UCSD-AML1 (cell line): Measurements from ENCODE around the gene SRD5A1.

Source experiments
- DNase-seq: peaks from one replicate; lab custom pipeline; 2025; ENCODE audit not compliant: unreplicated experiment; lab: John Stamatoyannopoulos, UW

Gene SRD5A1

DNA sequence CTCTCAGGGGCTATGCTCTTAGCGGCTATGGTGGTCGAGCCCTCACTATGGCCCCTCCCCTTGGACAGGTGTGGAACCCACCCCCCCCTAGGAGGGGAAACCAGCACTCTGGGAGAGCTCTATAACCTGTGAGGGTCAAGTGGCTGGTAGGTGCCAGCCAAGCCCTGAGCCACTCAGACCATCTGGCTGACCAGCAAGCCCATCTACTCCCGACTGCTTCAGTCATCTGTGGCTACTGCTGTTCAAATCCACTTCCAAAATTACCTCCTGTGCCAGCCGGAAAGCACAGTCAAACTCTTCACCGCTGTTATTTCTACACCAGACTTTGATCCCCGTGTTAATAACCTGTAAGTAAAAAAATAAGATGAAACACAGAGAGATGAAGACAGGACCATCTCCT is 28.9 kb upstream of the SRD5A1 start:
- no peak for DNase-seq

DNA sequence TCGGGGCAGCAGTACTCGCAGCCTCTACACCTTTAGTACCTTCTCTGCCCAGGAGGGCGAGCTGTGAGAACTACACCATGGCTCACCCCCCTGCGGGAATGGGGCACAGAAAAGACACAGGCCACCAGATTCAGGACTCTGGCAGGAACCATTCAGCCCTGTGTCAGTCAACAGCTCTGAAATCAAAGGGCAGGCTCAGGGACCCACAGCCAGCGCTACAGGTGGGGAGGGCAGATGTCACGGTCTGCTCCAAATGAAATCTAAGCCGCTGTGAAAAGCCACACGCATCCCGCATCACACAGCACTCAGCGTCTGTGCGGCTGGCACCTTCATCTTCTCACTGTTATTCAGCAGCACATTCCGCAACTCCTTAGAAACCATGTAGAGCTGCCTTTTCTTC is 28.3 kb upstream of the SRD5A1 start:
- DNase-seq = no peak

DNA sequence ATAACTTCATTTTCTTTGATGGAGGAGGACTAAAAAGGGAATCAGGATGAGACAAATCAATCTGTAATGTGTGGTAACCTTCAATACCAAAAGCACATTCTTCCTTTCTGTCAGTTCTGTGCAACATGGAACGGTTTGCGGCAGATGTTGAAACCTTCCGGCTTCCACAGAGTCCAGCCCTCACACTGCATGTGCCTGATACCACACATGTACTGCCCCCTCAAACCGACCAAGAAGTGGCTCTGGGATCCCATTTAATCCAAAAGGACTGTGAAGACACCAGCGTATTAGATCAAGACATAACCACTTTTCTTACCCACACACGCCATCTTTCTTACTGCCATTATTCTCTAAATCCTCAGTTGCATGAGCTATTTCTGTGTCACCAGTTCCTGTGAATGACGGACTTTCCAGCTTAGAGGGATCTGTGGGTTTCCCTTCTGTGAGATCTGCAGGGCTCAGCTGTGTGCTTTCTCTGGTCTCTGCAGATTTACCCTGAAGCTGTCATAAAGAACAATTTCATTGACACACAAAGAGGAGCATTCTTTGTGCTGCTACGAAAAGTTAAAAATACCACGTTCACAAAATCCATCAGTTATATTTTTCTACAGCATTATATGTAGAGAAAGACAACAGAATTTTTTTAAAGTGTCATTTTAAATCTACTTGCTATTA is 26.2 kb upstream of the SRD5A1 start:
- DNase-seq = no peak

DNA sequence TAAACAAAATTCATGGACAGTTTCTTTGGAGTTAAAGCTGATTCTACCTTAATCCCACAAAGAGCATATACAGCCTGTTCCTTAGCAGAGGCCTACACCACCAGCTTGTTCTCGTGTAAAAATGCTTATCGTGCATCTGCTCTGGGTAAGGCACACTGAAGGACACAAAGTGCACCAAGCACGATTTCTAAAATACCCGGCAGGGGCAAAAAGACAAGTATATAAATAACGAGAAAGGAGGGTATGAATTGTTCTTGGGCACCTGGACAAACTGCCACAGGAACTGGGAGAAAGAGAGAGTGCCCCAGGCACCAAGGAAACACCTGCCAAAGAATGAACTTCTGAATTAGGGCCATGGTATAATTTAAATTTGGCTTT is 25.7 kb upstream of the SRD5A1 start:
- DNase-seq = no peak

DNA sequence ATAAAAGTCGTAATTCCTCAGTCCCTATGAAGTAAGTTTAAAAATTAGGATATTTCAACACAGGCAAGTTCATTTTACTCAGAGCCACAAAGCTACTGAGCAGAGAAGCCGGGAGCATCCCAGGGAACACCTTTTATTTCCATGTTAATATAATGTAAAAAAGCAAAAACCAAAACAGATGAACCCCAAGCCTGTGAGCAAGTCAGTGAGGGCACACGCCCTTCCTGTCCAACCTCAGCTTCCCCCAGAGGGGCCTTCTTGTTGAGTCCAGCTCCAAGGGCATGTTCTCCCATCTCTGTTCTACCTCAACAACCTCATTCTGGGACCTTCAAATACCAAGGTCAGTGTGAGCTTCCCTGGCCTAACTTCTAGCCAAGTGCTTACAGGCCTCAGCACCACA is 25.2 kb upstream of the SRD5A1 start:
- DNase-seq = no peak

DNA sequence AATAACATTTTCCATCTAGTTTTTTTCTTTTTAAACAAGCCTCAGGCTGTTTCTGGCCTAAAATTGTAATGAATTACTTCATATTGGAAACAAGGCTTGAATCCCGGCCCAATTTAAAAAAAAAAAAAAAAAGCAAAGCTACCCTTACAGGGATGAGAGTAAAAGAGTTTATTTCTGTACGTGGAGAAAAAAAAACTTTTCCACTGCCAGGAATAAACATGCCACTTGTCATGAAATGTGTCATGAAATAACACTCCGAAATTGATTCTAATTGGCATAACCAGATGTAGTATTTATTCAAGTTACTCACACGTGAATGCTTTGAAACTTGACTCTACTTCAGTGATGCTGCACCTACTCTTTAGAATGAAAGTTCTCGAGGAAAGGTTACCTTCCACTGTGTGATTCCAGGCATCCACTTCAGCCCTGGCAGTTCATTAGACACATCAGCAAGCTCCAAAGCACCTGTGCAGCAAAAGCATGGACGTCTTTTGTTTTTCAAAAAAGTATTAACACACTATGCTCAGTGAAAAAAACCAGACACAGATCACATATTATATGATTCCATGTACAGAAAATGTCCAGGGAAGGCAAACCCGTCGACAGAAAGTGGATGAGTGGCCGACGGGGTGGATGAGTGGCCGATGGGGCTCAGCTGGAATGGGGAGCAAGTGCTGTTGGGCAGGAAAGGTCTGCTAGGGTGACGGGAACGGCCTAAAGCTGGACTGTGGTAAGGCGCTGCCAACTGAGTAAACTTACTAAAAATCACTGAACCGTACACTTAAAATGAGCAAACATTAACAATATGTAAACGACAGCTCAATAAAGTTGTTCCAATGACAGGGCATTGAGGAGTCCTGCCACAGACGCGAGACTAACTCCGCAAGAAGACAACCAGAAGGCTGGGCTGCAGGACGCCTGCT is 21.6 kb upstream of the SRD5A1 start:
- no peak for DNase-seq

DNA sequence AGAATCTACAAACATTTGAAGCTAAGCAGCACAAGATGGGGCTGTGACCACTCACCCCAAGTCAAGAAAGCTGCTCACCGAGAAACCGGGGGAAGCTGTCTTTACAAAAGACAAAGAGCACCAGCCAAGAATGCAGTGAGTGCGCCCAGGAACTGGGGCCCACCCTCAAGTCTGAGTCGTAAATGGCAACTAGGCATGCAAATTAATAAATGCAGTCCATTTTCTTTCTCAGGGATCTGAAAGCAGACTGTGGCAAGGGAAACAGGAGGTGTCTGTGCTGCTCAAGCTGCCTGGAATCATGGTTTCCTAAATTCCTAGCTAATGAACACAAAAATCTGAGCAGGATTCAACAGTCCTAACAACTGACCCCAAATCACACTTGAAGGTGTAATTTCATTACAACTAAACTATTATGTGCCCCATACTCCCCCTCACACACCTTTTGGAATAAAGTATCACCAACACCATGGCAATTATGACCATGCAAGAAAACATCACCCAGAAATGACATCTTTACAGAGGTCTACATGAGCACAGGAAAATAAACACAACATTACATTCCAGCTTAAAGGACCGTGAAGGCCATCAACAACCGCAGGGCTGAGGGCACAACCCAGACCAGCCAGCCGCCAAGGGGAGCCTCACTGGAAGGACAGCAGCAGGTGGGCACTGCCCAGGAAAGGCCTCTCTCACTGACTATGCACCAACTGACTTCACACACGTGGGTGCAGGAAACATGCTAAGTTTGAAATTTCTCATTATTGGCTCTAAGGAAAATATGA is 18.0 kb upstream of the SRD5A1 start:
- DNase-seq = no peak

DNA sequence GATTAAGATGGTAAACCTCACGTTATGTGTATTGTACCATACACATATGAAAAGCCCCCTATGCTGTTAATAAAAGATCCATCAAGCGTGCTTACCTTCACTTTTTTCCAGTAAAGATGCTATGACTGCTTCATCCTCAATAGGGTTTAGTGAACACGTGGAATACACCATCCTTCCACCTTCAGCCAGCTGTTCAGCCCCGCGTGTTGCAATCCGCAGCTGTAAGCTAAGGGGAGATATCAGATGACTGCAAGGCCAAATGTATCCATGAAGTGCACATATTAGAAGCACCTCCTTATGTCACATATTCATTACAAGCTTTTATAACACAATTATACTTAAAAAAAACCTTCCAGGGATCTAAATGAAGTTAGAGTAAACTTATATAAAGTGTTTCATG is 16.6 kb upstream of the SRD5A1 start:
- DNase-seq = no peak

DNA sequence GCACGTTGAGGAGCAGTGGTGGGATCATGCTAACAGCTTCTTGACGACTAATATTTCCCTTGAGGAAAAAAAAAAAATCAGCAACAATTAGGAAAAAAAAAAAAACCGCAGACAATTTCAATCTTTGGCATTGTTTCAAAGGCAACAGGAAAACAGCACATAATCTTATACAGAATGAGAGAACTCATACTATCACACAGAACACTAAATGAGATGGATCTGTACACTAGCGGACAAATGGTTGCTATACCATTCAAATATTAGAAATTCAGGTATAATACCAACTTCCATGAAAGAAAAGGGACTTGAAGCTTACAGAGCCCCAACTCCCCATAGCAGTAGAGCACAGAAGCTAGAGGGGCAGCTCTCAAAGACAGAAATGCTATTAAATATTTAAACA is 10.0 kb upstream of the SRD5A1 start:
- no peak for DNase-seq

DNA sequence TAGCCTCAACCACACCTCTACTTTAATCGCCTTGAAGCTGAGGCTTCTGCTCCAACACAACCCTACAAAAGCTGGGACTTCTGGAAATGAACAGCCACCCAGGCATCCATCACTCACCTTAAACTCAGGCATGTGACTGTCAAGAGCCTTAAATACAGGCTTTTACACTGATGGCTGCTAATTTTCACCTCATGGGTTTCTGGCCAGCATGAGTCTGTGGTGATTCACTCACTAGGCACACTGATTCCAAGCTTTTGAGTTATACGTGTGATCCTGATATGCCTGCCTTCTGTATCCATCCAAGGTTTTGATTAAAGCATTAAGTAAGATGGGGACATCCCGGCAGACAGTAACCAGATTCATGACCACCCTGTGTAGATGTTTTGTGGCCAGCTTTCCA is 9.3 kb upstream of the SRD5A1 start:
- DNase-seq = no peak

DNA sequence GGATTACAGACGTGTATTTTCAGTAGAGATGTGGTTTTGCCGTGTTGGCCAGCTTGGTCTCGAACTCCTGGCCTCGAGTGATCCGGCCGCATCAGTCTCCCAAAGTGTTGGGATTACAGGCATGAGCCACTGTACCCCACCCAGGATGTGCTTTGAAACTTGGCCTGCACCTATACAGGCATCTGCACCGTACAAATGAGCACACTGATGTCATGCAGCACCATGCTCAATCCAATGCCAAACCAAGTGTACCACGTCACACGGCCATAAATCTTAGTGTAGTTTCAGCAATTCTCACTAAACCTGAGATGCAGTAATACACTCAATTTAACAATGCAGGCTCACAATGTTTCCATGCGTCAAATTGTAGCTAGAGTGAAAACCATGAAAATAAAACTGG is 6.7 kb upstream of the SRD5A1 start:
- no peak for DNase-seq

DNA sequence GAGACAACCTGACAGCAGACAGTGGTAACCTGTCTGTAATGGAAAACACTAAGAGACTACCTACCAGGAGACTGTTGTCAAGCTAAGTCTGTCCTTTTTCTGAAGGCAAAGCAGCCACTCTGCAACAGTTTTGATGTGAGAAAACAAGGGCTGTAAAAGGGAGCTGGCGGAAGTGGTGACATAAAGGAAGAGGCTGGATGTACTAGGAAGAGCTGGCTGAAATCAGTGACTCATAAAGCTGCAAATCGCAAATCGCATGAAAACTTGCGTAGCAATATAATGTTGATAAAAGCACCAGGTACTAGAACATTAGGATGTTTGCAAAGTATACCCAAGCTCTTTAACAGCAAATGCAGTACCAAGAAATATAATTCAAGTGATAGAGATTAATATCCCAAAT is 1.8 kb upstream of the SRD5A1 start:
- no peak for DNase-seq

DNA sequence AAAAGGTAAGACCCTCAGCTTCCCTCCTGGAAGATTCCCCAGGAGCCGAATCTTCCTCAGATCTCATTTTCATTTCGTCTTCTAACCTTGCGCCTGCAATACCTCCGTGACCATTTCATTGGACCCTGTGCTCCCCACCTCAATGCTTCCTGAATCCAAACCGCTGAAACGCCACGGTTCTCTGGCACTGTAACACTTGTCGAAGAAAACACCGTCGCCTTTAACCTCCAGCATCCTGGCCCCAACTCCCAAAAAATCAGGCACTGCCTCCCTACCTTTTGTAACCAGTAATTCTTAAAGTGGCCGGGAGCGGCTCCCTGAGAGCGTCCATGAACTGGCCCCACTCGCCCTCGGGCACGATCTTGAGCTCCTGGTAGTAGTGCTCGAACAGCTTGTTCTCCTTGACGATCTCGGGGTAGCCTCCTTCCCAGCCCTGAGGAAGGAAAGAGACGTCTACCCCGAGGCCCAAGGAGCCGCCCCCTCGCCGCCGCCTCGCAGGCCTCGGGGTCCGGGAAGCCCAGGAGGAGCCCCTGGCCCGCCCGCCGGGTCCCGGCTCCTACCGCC is 834 bp upstream of the SRD5A1 start:
- no peak for DNase-seq

DNA sequence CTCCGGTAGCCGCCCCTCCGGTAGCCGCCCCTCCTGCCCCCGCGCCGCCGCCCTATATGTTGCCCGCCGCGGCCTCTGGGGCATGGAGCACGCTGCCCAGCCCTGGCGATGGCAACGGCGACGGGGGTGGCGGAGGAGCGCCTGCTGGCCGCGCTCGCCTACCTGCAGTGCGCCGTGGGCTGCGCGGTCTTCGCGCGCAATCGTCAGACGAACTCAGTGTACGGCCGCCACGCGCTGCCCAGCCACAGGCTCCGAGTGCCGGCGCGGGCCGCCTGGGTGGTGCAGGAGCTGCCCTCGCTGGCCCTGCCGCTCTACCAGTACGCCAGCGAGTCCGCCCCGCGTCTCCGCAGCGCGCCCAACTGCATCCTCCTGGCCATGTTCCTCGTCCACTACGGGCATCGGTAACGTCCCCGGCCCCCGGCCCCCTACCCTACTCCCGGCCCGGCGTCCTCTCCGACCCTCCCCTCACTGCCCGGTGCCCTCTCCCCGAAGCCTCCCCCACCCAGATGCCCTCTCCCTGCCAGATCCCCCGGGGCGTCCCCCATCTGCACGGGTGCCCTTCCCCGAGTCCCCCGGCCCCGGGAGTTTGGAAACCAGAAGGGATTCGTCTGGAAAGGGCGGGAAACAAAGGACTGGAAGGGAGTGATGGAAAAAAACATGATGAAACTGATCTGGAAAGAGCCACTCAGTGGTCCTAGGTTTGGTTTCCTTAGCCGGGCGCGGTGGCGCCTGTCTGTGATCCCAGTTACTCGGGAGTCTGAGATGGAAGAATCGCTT is 417 bp downstream of the SRD5A1 start:
- peak; percentile 37 for DNase-seq

DNA sequence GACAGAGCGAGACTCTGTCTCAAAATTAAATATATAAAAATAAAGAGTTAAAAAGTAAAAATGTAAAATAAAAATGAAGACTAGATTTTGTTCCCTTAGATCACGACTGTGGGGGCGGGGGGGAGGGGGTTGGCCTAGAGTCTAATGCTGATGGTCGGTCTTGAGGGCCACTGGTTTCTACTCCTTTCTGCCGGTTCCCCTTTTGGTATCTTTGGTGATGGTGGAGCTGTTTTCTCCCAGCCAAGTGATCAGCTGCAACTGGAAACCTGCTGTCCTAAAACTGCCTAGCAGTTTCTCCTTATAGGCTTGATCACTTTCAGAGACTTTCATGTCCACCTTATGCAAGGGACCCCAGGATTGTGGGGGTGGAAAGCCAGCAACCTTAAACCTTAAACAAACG is 1.1 kb downstream of the SRD5A1 start:
- no peak for DNase-seq

DNA sequence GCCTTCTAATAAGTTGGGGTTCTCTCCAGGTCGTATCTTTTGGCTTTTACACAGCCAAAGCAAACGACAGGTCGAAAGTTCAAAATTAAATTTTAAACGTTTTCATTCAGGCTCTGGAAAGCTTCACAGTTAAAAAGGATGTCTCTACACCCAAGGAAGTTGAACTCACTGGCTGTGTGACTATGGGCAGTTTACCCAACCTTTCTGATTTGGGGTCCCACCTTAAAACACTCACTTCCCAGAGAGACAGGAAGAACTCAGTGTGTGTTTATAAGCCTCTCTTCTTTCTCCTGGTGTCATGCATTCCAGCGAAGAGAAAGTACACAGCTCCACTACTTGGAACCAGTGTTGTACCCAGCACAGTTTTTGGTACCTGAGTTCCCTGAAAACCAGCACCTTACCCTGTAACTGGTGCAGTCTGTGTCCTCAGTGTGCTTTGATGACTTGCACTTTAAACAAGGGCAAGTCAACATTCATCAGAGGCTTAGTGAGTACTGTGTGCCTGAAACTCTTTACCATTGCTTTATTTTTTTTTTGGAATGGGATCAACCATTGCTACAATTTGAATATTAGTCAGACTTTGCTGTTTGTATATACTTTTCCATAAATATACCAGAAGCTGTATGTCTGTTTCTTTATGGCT is 1.7 kb downstream of the SRD5A1 start:
- no peak for DNase-seq

DNA sequence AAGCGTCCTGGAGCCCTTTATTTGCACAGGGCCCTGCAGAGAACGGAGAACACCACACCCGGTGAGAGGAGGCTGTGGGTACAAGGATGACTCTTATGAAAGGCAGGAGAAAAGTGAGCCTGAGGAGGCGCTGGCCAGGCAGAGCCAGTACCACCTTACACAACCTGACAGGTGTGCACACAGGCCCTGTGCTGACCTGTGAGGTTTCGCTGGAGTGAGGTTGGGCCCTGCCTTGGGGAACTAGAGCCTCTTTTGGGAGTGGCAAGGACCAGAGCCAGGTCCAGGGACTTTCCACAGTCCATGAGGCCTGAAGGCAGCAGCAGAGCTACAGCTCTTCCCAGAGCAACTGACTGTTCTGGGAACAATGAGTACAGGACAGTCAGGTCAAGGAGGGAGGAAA is 3.1 kb downstream of the SRD5A1 start:
- no peak for DNase-seq

DNA sequence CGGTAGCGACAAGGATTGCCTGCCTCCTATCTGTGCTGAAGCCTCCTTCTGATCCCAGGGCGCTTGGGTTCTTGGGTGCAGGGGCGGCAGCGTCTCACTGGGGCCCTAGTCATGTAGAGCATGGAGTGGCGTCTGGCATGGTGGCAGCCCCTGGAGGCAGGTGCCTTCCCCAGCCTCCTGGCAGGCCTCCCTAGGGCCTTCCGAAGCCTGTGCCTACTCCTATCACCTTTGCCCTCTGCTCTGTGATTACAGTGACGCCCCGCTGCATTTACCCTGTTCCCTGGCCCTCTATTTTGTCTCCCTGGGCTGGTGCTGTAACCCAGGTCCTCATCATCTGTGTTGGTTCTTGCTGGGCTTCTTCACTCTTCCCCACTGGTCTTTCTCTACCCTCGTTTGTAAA is 3.8 kb downstream of the SRD5A1 start:
- DNase-seq = no peak

DNA sequence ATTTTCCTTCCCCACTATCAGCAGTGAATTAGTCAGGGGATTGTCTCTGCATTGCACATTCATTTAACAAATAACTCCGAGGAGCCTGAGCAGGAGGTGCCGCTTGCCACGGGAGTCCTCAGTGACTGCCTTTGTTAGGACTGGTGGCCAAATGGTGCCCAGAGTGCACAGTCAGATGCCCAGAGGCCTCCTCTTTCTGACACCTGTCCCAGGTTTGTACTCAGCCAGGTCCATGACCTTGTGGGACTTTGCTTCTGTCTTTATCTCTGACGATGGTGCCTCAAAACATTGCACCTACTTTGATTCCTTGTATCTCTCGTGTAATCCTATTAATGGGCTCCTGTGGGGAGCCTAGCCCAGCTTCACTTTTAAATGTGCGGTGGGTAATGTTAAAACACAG is 4.3 kb downstream of the SRD5A1 start:
- no peak for DNase-seq

DNA sequence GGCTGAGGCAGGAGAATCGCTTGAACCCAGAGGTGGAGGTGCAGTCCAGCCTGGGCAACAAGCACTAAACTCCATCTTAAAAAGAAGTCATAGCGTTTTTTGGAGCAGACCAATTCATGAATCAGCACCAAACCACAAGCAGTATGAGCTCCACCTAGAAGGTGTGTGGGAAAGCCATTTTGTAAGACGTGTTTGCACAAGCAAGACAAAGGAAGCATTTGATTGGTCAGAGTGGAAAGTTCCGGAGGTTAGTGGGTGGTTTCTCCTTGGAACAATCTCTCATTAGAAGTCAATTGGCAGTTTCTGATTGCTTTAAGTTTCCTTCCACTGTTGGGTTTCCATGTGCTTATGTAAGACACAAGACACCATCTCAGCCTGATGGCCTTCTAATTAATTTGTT is 5.0 kb downstream of the SRD5A1 start:
- DNase-seq = no peak
